Gastroesophageal sphincter (tissue), 4 donors: Measurements from ENCODE around the gene ITGAL. TPM values are rescaled to one million over a fixed set of nuclear protein-coding genes. Genes with fewer than 3 reads are reported as not detected.

Experiments
- ATAC-seq: fragments of 150-250 bp; one replicate; pipeline ENCODE4 v1.9.1; 2016; ENCODE audit warnings: mild to moderate bottlenecking, moderate library complexity
- H3K27ac ChIP-seq, 4 donors: fragments of 200-600 bp; sonication (generic) in 3 of 4; 1 replicate in 3 of 4; 2 replicates in 1 of 4; pipeline ENCODE4 v1.5.1; 2016 to 2019
- H3K27me3 ChIP-seq: fragments of 200-600 bp; sonication (generic); one replicate; pipeline ENCODE4 v1.5.1; 2019
- H3K36me3 ChIP-seq, 2 donors: fragments of 200-600 bp; sonication (generic); one replicate each; pipeline ENCODE4 v1.5.1; 2019; ENCODE audit warnings: control low read depth in 1 of 2
- H3K4me1 ChIP-seq, 3 donors: fragments of 200-600 bp; sonication (generic); 1 replicate in 2 of 3; 2 replicates in 1 of 3; pipeline ENCODE4 v1.5.1; 2016 to 2019; ENCODE audit warnings: control low read depth in 2 of 3
- H3K4me3 ChIP-seq, 2 donors: fragments of 200-600 bp; sonication (generic); one replicate each; pipeline ENCODE4 v1.5.1; 2019; ENCODE audit warnings: mild to moderate bottlenecking in 1 of 2, moderate library complexity in 1 of 2
- H3K9me3 ChIP-seq, 3 donors: fragments of 200-600 bp; sonication (generic); one replicate each; pipeline ENCODE4 v1.5.1; 2017 to 2019; ENCODE audit warnings: control low read depth in 2 of 3
- CTCF ChIP-seq, 4 experiments: fragments of 200-600 bp in 2 of 4; fragments of 450-650 bp in 2 of 4; sonication (generic) in 1 of 4; IDR thresholded peaks; one replicate each; pipeline ENCODE4 v1.5.1; 2017 to 2019; ENCODE audit warnings: antibody characterized with exemption in 4 of 4, mild to moderate bottlenecking in 2 of 4, moderate library complexity in 2 of 4
- EP300 ChIP-seq: sonication (generic); formaldehyde crosslinking; IDR thresholded peaks from one replicate; pipeline ENCODE4 v1.6.1; 2017; ENCODE audit warnings: antibody characterized with exemption, mild to moderate bottlenecking
- POLR2A ChIP-seq, 2 donors: fragments of 450-650 bp; IDR thresholded peaks; one replicate each; pipeline ENCODE4 v1.6.1; 2017; ENCODE audit warnings: antibody characterized with exemption in 2 of 2, mild to moderate bottlenecking in 2 of 2, moderate library complexity in 1 of 2
- POLR2AphosphoS5 ChIP-seq: sonication (generic); formaldehyde crosslinking; IDR thresholded peaks from one replicate; pipeline ENCODE4 v1.6.1; 2017; ENCODE audit warnings: antibody characterized with exemption
- WGBS, 2 donors: methylation state at CpG; one replicate each; pipeline ENCODE4 v1.1.5; 2018; ENCODE audit warnings: low coverage in 1 of 2; 5-methylcytosine and 5-hydroxymethylcytosine counted together
- total RNA-seq, 4 donors: library from RNA; depleted of rRNA; stranded (reverse); fragments of >200 nt; gene quantifications; one replicate each; pipeline ENCODE4 v1.1.0, GENCODE V29; 2016

ITGAL gene
- total RNA-seq, 4 donors from 2014 or later: 0.30 to 4.2 (median 0.97) TPM

GRCh38 chr16:30566531-30566930 lies 94.0 kb downstream of the ITGAL start:
- peaks cover 0 to 23% (median 11%) of the 10 kb centered on the region in 3 donors for H3K4me1 ChIP-seq
- peaks cover 0 to 5% of the 10 kb centered on the region in 2 donors for H3K36me3 ChIP-seq
- H3K27me3 ChIP-seq: no peaks in the 10 kb centered on the region
- no peak overlapping the region for H3K27ac ChIP-seq
- H3K4me3 ChIP-seq: no peak overlapping the region
- no peak for ATAC-seq
- WGBS, 2 donors: 81 to 89% methylated on average over 3 to 4 of the region's 4 CpGs
- TF ChIP-seq POLR2A (IDR thresholded peaks at IDR 0.05) (no peak), EP300 (no peak)
- H3K9me3 ChIP-seq: no peaks in the 10 kb centered on the region

GRCh38 chr16:30567160-30567990 lies 94.8 kb downstream of the ITGAL start:
- Histone ChIP-seq H3K4me3 (no peak overlapping the region), H3K27ac (no peak overlapping the region), H3K9me3 (no peaks in the 10 kb centered on the region), H3K27me3 (no peaks in the 10 kb centered on the region), H3K36me3 (peaks cover 0 to 5% of the 10 kb centered on the region in 2 donors), H3K4me1 (peaks cover 0 to 24% (median 15%) of the 10 kb centered on the region in 3 donors)
- WGBS, 2 donors: 62 to 73% methylated on average over 3 to 8 of the region's 14 CpGs
- no peak for ATAC-seq
- TF ChIP-seq EP300 (no peak), POLR2A (IDR thresholded peaks at IDR 0.05) (no peak), CTCF (IDR thresholded peaks at IDR 0.05) (no peak), POLR2AphosphoS5 (no peak)

GRCh38 chr16:30567991-30568638 lies 95.6 kb downstream of the ITGAL start:
- Histone ChIP-seq H3K4me3 (no peak overlapping the region), H3K36me3 (peaks cover 0 to 5% of the 10 kb centered on the region in 2 donors), H3K27me3 (no peaks in the 10 kb centered on the region), H3K9me3 (no peaks in the 10 kb centered on the region), H3K27ac (peak overlapping the region in 1 of 4 donors; percentile 19), H3K4me1 (peaks cover 0 to 30% (median 19%) of the 10 kb centered on the region in 3 donors)
- WGBS, 2 donors: 58% methylated on average over 5 to 6 of the region's 6 CpGs
- ATAC-seq: no peak
- TF ChIP-seq POLR2AphosphoS5 (no peak), CTCF (IDR thresholded peaks at IDR 0.05) (no peak), EP300 (no peak), POLR2A (IDR thresholded peaks at IDR 0.05) (no peak)

- no peaks in the 10 kb centered on the region for H3K9me3 ChIP-seq
- 71 to 89% methylated on average over 3 of the region's 3 CpGs for WGBS, 2 donors
- H3K27ac ChIP-seq: peak overlapping the region in 2 of 4 donors; percentile 6 to 19
- no peak for ATAC-seq
- no peak for TF ChIP-seq CTCF (IDR thresholded peaks at IDR 0.05)
- no peak for TF ChIP-seq POLR2A (IDR thresholded peaks at IDR 0.05)
- no peak for TF ChIP-seq EP300
- no peak for TF ChIP-seq POLR2AphosphoS5
- peaks cover 0 to 5% of the 10 kb centered on the region in 2 donors for H3K36me3 ChIP-seq
- H3K27me3 ChIP-seq: no peaks in the 10 kb centered on the region
- peaks cover 0 to 30% (median 19%) of the 10 kb centered on the region in 3 donors for H3K4me1 ChIP-seq
- no peak overlapping the region for H3K4me3 ChIP-seq
These were observed 96.7 kb downstream of the ITGAL start for GRCh38 chr16:30569281-30569680.

- H3K4me1 ChIP-seq: peaks cover 0 to 30% (median 19%) of the 10 kb centered on the region in 3 donors
- TF ChIP-seq POLR2AphosphoS5 (no peak), CTCF (IDR thresholded peaks at IDR 0.05) (no peak), POLR2A (IDR thresholded peaks at IDR 0.05) (no peak), EP300 (no peak)
- H3K9me3 ChIP-seq: no peaks in the 10 kb centered on the region
- 50 to 76% methylated on average over 4 to 8 of the region's 44 CpGs for WGBS, 2 donors
- H3K4me3 ChIP-seq: peak overlapping the region in 1 of 2 donors; percentile 78
- no peaks in the 10 kb centered on the region for H3K27me3 ChIP-seq
- no peak for ATAC-seq
- peak overlapping the region; percentile 91 to 99 (median 96) for H3K27ac ChIP-seq
- peaks cover 0 to 5% of the 10 kb centered on the region in 2 donors for H3K36me3 ChIP-seq
These were observed 97.4 kb downstream of the ITGAL start for GRCh38 chr16:30569746-30570635.
